PC-9 (cell line): ENCODE results near the gene MTUS2.

ENCODE experiments used
- EZH2 ChIP-seq: fragments of 200-600 bp; sonication (generic); IDR thresholded peaks from 2 replicates; pipeline ENCODE4 v1.8.0; 2017; ENCODE audit warnings: antibody characterized with exemption, low read depth
- TF ChIP-seq, protein P1 (sequence below): fragments of 200-600 bp; sonication (generic); conservative IDR thresholded peaks from 2 replicates; pipeline ENCODE4 v1.6.1; 2017; ENCODE audit warnings: mixed run types, antibody characterized with exemption, mild to moderate bottlenecking, moderate library complexity

DNA sequence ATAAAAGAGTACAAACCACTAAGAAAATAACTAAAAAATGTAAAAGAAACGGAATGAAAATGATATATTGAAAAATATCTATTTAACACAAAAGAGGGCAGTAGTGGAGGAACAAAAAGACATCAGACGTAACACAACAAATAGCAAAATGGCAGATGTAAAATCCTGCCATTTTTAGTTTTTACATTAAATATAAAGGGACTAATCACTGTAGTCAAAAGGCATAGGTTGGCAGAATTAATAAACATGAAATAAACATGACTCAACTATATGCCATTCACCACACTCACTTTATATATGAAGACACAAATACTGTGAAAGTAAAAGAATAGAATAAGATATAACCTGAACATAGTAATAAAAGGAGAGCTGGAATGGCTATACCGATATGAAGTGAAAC is 11.0 kb downstream of the MTUS2 start:
- TF ChIP-seq, protein P1, sequence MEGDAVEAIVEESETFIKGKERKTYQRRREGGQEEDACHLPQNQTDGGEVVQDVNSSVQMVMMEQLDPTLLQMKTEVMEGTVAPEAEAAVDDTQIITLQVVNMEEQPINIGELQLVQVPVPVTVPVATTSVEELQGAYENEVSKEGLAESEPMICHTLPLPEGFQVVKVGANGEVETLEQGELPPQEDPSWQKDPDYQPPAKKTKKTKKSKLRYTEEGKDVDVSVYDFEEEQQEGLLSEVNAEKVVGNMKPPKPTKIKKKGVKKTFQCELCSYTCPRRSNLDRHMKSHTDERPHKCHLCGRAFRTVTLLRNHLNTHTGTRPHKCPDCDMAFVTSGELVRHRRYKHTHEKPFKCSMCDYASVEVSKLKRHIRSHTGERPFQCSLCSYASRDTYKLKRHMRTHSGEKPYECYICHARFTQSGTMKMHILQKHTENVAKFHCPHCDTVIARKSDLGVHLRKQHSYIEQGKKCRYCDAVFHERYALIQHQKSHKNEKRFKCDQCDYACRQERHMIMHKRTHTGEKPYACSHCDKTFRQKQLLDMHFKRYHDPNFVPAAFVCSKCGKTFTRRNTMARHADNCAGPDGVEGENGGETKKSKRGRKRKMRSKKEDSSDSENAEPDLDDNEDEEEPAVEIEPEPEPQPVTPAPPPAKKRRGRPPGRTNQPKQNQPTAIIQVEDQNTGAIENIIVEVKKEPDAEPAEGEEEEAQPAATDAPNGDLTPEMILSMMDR = no peak
- no peak for TF ChIP-seq EZH2
